RWPE2 (cell line): ENCODE results near the gene ZMIZ1.

Experiments used
- ATAC-seq: fragments of 200-7000 bp; cut with Tn5 transposase; 3 replicates; pipeline ENCODE4 v1.9.1; 2021; ENCODE audit warnings: low read depth
- DNase-seq: peaks from one replicate; pipeline ENCODE4 v3.0.0-alpha.2; 2020; ENCODE audit warnings: low spot score
- H3K27ac ChIP-seq: fragments of 450-650 bp; 2 replicates; pipeline ENCODE4 v1.5.1; 2017; ENCODE audit warnings: mild to moderate bottlenecking; ENCODE audit not compliant: poor library complexity, severe bottlenecking
- H3K27me3 ChIP-seq: fragments of 250-450 bp; sonication (Bioruptor Pico); 2 replicates; pipeline ENCODE4 v1.5.1; 2021; ENCODE audit warnings: mild to moderate bottlenecking, moderate library complexity; ENCODE audit not compliant: insufficient read depth, poor library complexity, severe bottlenecking
- H3K36me3 ChIP-seq: fragments of 250-450 bp; sonication (Bioruptor Pico); 2 replicates; pipeline ENCODE4 v1.5.1; 2020; ENCODE audit warnings: low read depth, mild to moderate bottlenecking, moderate library complexity
- H3K4me1 ChIP-seq: fragments of 250-450 bp; sonication (Bioruptor Pico); 2 replicates; pipeline ENCODE4 v1.5.1; 2021; ENCODE audit warnings: mild to moderate bottlenecking, moderate library complexity; ENCODE audit not compliant: insufficient read depth, poor library complexity, severe bottlenecking
- H3K4me3 ChIP-seq: fragments of 250-450 bp; sonication (Bioruptor Pico); 2 replicates; pipeline ENCODE4 v1.5.1; 2021; ENCODE audit warnings: mild to moderate bottlenecking, moderate library complexity; ENCODE audit not compliant: severe bottlenecking
- H3K9me3 ChIP-seq: fragments of 250-450 bp; sonication (Bioruptor Pico); 2 replicates; pipeline ENCODE4 v1.5.1; 2021; ENCODE audit warnings: mild to moderate bottlenecking, moderate library complexity; ENCODE audit not compliant: severe bottlenecking
- CTCF ChIP-seq: fragments of 450-650 bp; IDR thresholded peaks from one replicate; pipeline ENCODE4 v1.5.1; 2017; ENCODE audit warnings: mild to moderate bottlenecking, moderate library complexity; ENCODE audit not compliant: poor library complexity, severe bottlenecking

ZMIZ1 gene

GRCh38 chr10:79264942-79265341, 196.2 kb downstream of the ZMIZ1 start:
- H3K27me3 ChIP-seq: no peaks in the 10 kb centered on the region
- H3K9me3 ChIP-seq: no peaks in the 10 kb centered on the region
- TF ChIP-seq CTCF: no peak
- peak overlapping the region; percentile 71 for H3K27ac ChIP-seq
- peaks cover 54% of the 10 kb centered on the region for H3K4me1 ChIP-seq
- H3K36me3 ChIP-seq: no peaks in the 10 kb centered on the region
- ATAC-seq (peak; percentile 69), DNase-seq (peak; percentile 81)
- H3K4me3 ChIP-seq: no peak overlapping the region

- no peak for DNase-seq
- ATAC-seq: no peak
- Histone ChIP-seq H3K27ac (peak overlapping the region; percentile 71), H3K36me3 (no peaks in the 10 kb centered on the region), H3K9me3 (no peaks in the 10 kb centered on the region), H3K4me1 (peaks cover 51% of the 10 kb centered on the region), H3K27me3 (no peaks in the 10 kb centered on the region), H3K4me3 (no peak overlapping the region)
- no peak for TF ChIP-seq CTCF
Measured at GRCh38 chr10:79266084-79266483, 197.3 kb downstream of the ZMIZ1 start.

GRCh38 chr10:79266543-79267312, 198.0 kb downstream of the ZMIZ1 start:
- TF ChIP-seq CTCF: no peak
- no peaks in the 10 kb centered on the region for H3K36me3 ChIP-seq
- H3K27ac ChIP-seq: peak overlapping the region; percentile 71
- H3K4me3 ChIP-seq: no peak overlapping the region
- no peaks in the 10 kb centered on the region for H3K9me3 ChIP-seq
- peaks cover 51% of the 10 kb centered on the region for H3K4me1 ChIP-seq
- ATAC-seq (peak; percentile 86), DNase-seq (no peak)
- H3K27me3 ChIP-seq: no peaks in the 10 kb centered on the region

GRCh38 chr10:79267499-79267898, 198.7 kb downstream of the ZMIZ1 start:
- TF ChIP-seq CTCF: no peak
- DNase-seq (no peak), ATAC-seq (no peak)
- Histone ChIP-seq H3K27me3 (no peaks in the 10 kb centered on the region), H3K27ac (peak overlapping the region; percentile 71), H3K4me1 (peaks cover 51% of the 10 kb centered on the region), H3K4me3 (no peak overlapping the region), H3K36me3 (no peaks in the 10 kb centered on the region), H3K9me3 (no peaks in the 10 kb centered on the region)

- ATAC-seq (no peak), DNase-seq (no peak)
- Histone ChIP-seq H3K4me1 (peaks cover 51% of the 10 kb centered on the region), H3K27me3 (no peaks in the 10 kb centered on the region), H3K36me3 (no peaks in the 10 kb centered on the region), H3K4me3 (no peak overlapping the region), H3K9me3 (no peaks in the 10 kb centered on the region), H3K27ac (peak overlapping the region; percentile 71)
- no peak for TF ChIP-seq CTCF
Measured at GRCh38 chr10:79268161-79268601, 199.4 kb downstream of the ZMIZ1 start.
